ENCODE data around the gene CRISPLD2.

GRCh38 chr16:84874983-84875382 is 55.2 kb downstream of the CRISPLD2 start:
- TF ChIP-seq CTCF (conservative IDR thresholded peaks at IDR 0.05; ENCODE audit: low read length) (no peak), EZH2phosphoT487 (IDR thresholded peaks at IDR 0.05; ENCODE audit: borderline replicate concordance) (no peak)

Measured in Loucy (cell line).